CD14-positive monocyte (primary cell): Measurements from ENCODE around the gene FOXK2. TPM values are rescaled to one million over a fixed set of nuclear protein-coding genes. Genes with fewer than 3 reads are reported as not detected.
A peak's percentile ranks its signal among the peaks of the same experiment; 100 is the strongest.

Experiments used
- DNase-seq, 3 donors: peaks; one replicate each; pipeline ENCODE4 v3.0.0-alpha.2; 2011 to 2022
- H2AFZ ChIP-seq: 2 replicates; pipeline ENCODE4 v1.6.0; 2012; ENCODE audit warnings: mild to moderate bottlenecking, low read depth, low read length, inconsistent platforms; ENCODE audit not compliant: insufficient read depth, poor library complexity, severe bottlenecking
- H3K27ac ChIP-seq, 2 donors: 1 replicate in 1 of 2; 2 replicates in 1 of 2; pipeline ENCODE4 v1.5.1; 2012 to 2013; ENCODE audit warnings: low read length in 2 of 2, control low read depth in 1 of 2, inconsistent platforms in 1 of 2, low read depth in 1 of 2, mild to moderate bottlenecking in 1 of 2
- H3K27me3 ChIP-seq, 2 donors: one replicate each; pipeline versions ENCODE4 v1.6.0 to v1.6.1; 2011 to 2013; ENCODE audit warnings: low read length in 2 of 2; ENCODE audit not compliant: control insufficient read depth in 2 of 2, insufficient read depth in 2 of 2
- H3K36me3 ChIP-seq, 2 donors: replicated peaks in 1 of 2; 1 replicate in 1 of 2; 2 replicates in 1 of 2; pipeline versions ENCODE4 v1.5.1 to v1.6.1; 2012 to 2013; ENCODE audit warnings: low read length in 2 of 2, control low read depth in 1 of 2, inconsistent platforms in 1 of 2, mild to moderate bottlenecking in 1 of 2; ENCODE audit not compliant: insufficient read depth in 2 of 2, control insufficient read depth in 1 of 2
- H3K4me1 ChIP-seq, 2 donors: 1 replicate in 1 of 2; 2 replicates in 1 of 2; pipeline versions ENCODE4 v1.5.1 to v1.6.1; 2012 to 2013; ENCODE audit warnings: low read length in 2 of 2, control low read depth in 1 of 2, inconsistent platforms in 1 of 2, mild to moderate bottlenecking in 1 of 2, moderate library complexity in 1 of 2; ENCODE audit not compliant: insufficient read depth in 2 of 2, control insufficient read depth in 1 of 2
- H3K4me2 ChIP-seq: replicated peaks from 2 replicates; pipeline ENCODE3; 2012; ENCODE audit warnings: low read length, moderate library complexity, mild to moderate bottlenecking; ENCODE audit not compliant: poor library complexity, severe bottlenecking; ENCODE audit errors: extremely low read depth
- H3K4me3 ChIP-seq, 3 experiments: fragments of 200-600 bp in 1 of 3; sonication (generic) in 1 of 3; replicated peaks in 1 of 3; 1 replicate in 2 of 3; 2 replicates in 1 of 3; pipeline ENCODE4 v1.5.1; 2011 to 2013; ENCODE audit warnings: low read length in 3 of 3, mild to moderate bottlenecking in 3 of 3, control low read depth in 2 of 3, low read depth in 2 of 3, inconsistent platforms in 1 of 3, moderate library complexity in 1 of 3
- H3K79me2 ChIP-seq: 2 replicates; pipeline ENCODE4 v1.6.0; 2012; ENCODE audit warnings: mild to moderate bottlenecking, control low read depth, inconsistent platforms, low read length, moderate library complexity; ENCODE audit not compliant: insufficient read depth
- H3K9ac ChIP-seq: 2 replicates; pipeline ENCODE4 v1.6.0; 2017; ENCODE audit warnings: low read length, mild to moderate bottlenecking; ENCODE audit not compliant: insufficient read depth, poor library complexity, severe bottlenecking
- H3K9me3 ChIP-seq, 2 donors: replicated peaks in 1 of 2; 1 replicate in 1 of 2; 2 replicates in 1 of 2; pipeline versions ENCODE4 v1.5.1 to v1.6.1; 2012 to 2013; ENCODE audit warnings: low read length in 2 of 2, control low read depth in 1 of 2; ENCODE audit not compliant: control insufficient read depth in 1 of 2, insufficient read depth in 1 of 2
- H4K20me1 ChIP-seq: 2 replicates; pipeline ENCODE4 v1.6.0; 2012; ENCODE audit warnings: mild to moderate bottlenecking, low read length, control low read depth, moderate library complexity; ENCODE audit not compliant: insufficient read depth
- H3K27ac Mint-ChIP-seq, 7 donors: one replicate each; pipeline ENCODE4 v1.8.0; 2020; ENCODE audit warnings: mild to moderate bottlenecking in 7 of 7, mixed read lengths in 7 of 7, moderate library complexity in 6 of 7, inconsistent platforms in 2 of 7
- H3K27me3 Mint-ChIP-seq, 3 donors: one replicate each; pipeline ENCODE4 v1.8.0; 2021 to 2022; ENCODE audit warnings: low read depth in 3 of 3, mild to moderate bottlenecking in 3 of 3, mixed read lengths in 3 of 3, moderate library complexity in 3 of 3, inconsistent platforms in 1 of 3
- H3K36me3 Mint-ChIP-seq, 2 donors: one replicate each; pipeline ENCODE4 v1.8.0; 2020; ENCODE audit warnings: mixed read lengths in 2 of 2, inconsistent platforms in 1 of 2, mild to moderate bottlenecking in 1 of 2
- H3K4me1 Mint-ChIP-seq: one replicate; pipeline ENCODE4 v1.8.0; 2020; ENCODE audit warnings: mild to moderate bottlenecking, mixed read lengths
- H3K4me3 Mint-ChIP-seq, 2 donors: one replicate each; pipeline ENCODE4 v1.8.0; 2020; ENCODE audit warnings: mild to moderate bottlenecking in 2 of 2, mixed read lengths in 2 of 2, moderate library complexity in 1 of 2
- H3K9me3 Mint-ChIP-seq, 7 donors: one replicate each; pipeline ENCODE4 v1.8.0; 2020 to 2022; ENCODE audit warnings: mixed read lengths in 7 of 7, mild to moderate bottlenecking in 6 of 7, moderate library complexity in 6 of 7, inconsistent platforms in 2 of 7
- WGBS: methylation state at CpG from one replicate; pipeline ENCODE4 v1.1.5; 2013; ENCODE audit warnings: missing lambda C conversion rate; ENCODE audit not compliant: insufficient coverage; 5-methylcytosine and 5-hydroxymethylcytosine counted together
- intact Hi-C, 2 donors: fragments of 100-400 bp; cut with micrococcal nuclease; formaldehyde crosslinking; loops; one replicate each; pipeline versions ENCODE4 v1.15.0 to v1.15.1; 2023
- polyA plus RNA-seq, 3 donors: library from polyadenylated mRNA; depleted of rRNA in 1 of 3; unstranded in 2 of 3; stranded (reverse) in 1 of 3; fragments of 300-500 nt in 2 of 3; fragments of >200 nt in 1 of 3; fragmentation: Illumina TruSeq in 2 of 3; gene quantifications; 1 replicate in 2 of 3; 2 replicates in 1 of 3; pipeline ENCODE4 v1.2.3, GENCODE V29; 2012 to 2021
- TF ChIP-seq, protein P1 (sequence below): fragments of 200-600 bp; IDR thresholded peaks from one replicate; pipeline ENCODE4 v1.8.0; 2022; ENCODE audit warnings: antibody characterized with exemption, mild to moderate bottlenecking

FOXK2 gene
- polyA plus RNA-seq, 3 donors = 3.5 to 18.4 (median 4.7) TPM

DNA sequence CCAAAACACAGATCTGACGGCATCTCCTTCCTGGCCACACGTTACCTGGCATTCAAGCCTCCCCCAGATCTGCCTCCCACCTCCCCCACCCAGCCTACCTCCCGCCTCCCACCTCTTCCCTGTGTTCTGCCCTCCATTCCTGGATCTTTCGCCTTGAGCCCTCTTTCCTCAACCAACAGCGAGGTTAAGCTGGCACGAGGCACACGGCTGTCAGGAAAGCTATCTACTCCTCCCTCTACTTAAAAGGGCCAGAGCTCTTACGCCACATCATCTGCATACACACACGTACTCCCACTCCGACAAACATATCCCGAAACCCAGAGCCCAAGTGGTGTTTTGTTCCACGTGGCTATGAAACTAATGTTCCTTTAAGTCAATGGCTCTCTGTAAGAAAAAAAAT is 110.7 kb downstream of the FOXK2 start:
- Histone ChIP-seq H4K20me1 (peaks cover 51% of the 10 kb centered on the region), H3K9me3 (no peaks in the 10 kb centered on the region), H3K27ac (no peak overlapping the region), H3K36me3 (peaks cover 43 to 75% of the 10 kb centered on the region in 2 donors), H3K4me1 (peaks cover 19 to 23% of the 10 kb centered on the region in 2 donors), H3K4me2 (no peak overlapping the region), H3K27me3 (no peaks in the 10 kb centered on the region), H3K4me3 (no peak overlapping the region), H3K79me2 (peaks cover 51% of the 10 kb centered on the region), H3K9ac (no peak overlapping the region), H2AFZ (no peak overlapping the region)
- TF ChIP-seq, protein P1, sequence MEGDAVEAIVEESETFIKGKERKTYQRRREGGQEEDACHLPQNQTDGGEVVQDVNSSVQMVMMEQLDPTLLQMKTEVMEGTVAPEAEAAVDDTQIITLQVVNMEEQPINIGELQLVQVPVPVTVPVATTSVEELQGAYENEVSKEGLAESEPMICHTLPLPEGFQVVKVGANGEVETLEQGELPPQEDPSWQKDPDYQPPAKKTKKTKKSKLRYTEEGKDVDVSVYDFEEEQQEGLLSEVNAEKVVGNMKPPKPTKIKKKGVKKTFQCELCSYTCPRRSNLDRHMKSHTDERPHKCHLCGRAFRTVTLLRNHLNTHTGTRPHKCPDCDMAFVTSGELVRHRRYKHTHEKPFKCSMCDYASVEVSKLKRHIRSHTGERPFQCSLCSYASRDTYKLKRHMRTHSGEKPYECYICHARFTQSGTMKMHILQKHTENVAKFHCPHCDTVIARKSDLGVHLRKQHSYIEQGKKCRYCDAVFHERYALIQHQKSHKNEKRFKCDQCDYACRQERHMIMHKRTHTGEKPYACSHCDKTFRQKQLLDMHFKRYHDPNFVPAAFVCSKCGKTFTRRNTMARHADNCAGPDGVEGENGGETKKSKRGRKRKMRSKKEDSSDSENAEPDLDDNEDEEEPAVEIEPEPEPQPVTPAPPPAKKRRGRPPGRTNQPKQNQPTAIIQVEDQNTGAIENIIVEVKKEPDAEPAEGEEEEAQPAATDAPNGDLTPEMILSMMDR = no peak
- intact Hi-C loops = no loop called here
- H3K4me3 Mint-ChIP-seq = no peak overlapping the region
- H3K27ac Mint-ChIP-seq = peak overlapping the region in 3 of 7 donors; percentile 25 to 58 (median 44)
- no peaks in the 10 kb centered on the region for H3K27me3 Mint-ChIP-seq
- no peak for DNase-seq
- H3K9me3 Mint-ChIP-seq = peaks cover 0 to 1% (median 0%) of the 10 kb centered on the region in 7 donors
- peaks cover 53 to 84% of the 10 kb centered on the region in 2 donors for H3K36me3 Mint-ChIP-seq
- WGBS = 95% methylated on average over 4 of the region's 12 CpGs
- peaks cover 19% of the 10 kb centered on the region for H3K4me1 Mint-ChIP-seq

DNA sequence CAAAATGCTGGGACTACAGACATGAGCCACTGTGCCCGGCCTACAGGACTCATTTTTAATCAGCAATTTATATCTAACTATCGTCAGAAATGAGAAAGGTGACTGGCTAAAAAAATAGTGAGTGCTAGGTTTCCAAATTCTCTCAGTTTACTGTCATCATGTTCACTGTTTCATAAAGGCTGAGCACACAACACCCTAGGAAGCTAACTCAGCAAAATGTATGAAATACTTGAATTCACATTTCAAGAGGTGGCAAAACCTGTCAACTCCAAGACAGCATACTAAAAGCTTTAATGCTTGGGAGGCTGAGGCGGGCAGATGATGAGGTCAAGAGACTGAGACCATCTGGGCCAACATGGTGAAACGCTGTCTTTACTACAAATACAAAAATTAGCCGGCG is 112.0 kb downstream of the FOXK2 start:
- Histone ChIP-seq H3K27ac (no peak overlapping the region), H3K4me1 (peaks cover 19 to 23% of the 10 kb centered on the region in 2 donors), H3K9ac (no peak overlapping the region), H3K36me3 (peaks cover 35 to 76% of the 10 kb centered on the region in 2 donors), H3K4me3 (no peak overlapping the region), H3K9me3 (no peaks in the 10 kb centered on the region), H3K79me2 (peaks cover 61% of the 10 kb centered on the region), H2AFZ (no peak overlapping the region), H3K4me2 (no peak overlapping the region), H4K20me1 (peaks cover 64% of the 10 kb centered on the region), H3K27me3 (no peaks in the 10 kb centered on the region)
- WGBS = 82% methylated on average over 4 of the region's 6 CpGs
- Mint-ChIP-seq H3K4me1 (peaks cover 19% of the 10 kb centered on the region), H3K4me3 (no peak overlapping the region), H3K27me3 (no peaks in the 10 kb centered on the region), H3K36me3 (peaks cover 51 to 84% of the 10 kb centered on the region in 2 donors), H3K9me3 (peaks cover 0 to 1% (median 0%) of the 10 kb centered on the region in 7 donors), H3K27ac (peak overlapping the region in 2 of 7 donors; percentile 21 to 61)
- intact Hi-C loops = no loop called here
- TF ChIP-seq, protein P1 = no peak
- no peak for DNase-seq
